ENCODE measurements around the gene ANKLE1. TPM values are rescaled to one million over a fixed set of nuclear protein-coding genes. Genes with fewer than 3 reads are reported as not detected.

The ANKLE1 gene
- total and polyA plus RNA-seq, 2 experiments from 2014 or later = 9.1 to 20.2 TPM

DNA sequence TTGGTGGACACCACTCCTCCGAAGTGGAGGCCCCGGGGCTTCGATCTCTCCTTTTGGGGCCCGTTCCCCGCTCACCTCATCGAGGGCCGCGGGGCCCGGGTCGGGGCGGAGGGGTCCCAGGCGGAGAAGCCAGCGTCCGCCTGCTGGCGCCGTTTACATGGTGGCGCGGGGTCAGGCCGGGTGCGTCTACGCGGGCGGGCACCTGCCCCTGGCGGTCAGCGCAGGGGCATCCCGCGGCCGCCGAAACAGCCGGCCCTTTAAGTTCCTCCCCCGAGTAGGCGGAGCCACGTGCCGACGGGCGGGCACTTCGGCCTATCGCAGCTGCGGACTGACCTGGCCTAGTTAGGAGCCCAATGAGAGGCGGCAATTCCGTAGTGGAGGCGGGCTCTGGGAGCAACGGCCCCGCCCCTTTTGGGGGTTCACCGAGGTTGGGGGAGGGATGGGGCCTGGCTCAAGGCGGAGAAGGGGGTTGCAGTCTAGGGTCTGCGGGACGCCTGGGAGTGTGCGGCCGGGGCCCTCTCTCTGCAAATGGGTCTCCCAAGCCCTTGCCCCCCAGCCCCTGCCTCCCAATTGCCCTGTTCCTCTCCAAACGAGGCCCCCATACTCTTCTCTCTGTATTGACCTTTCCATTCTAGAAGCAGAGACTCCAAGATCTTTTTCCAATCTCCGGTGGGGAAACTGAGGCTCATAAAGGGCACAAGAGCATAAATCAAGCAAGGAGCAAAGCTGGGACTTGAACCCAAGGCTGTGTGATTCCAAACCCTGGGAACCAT is 21.7 kb downstream of the ANKLE1 start, which contains the start of gene ABHD8:
Gene ABHD8, minus strand, starts transcription at position 259 of the 773 bp plus-strand sequence. CDS start 1,809 bp downstream, outside the sequence.
- no peaks in the 10 kb centered on the region for H3K36me3 ChIP-seq (ENCODE audit: insufficient read depth)
- DNase-seq (ENCODE audit: low spot score) (peak; percentile 99), ATAC-seq (peak; percentile 77)
- no peak within 1 kb of the TSS for H2AFZ ChIP-seq
- Mint-ChIP-seq H3K4me3 (peak within 1 kb of the TSS; percentile 70), H3K27ac (peak within 1 kb of the TSS; percentile 51; the same call in 1 of the 2 replicates), H3K4me1 (peaks cover 36% of the 10 kb centered on the region), H3K36me3 (ENCODE audit: low read depth) (peaks cover 14% of the 10 kb centered on the region), H3K9me3 (peaks cover 3% of the 10 kb centered on the region; the same call in 2 of the 3 replicates), H3K27me3 (ENCODE audit: insufficient read depth, low read depth, poor library complexity) (peaks cover 23% of the 10 kb centered on the region)
- H3K4me1 ChIP-seq (ENCODE audit: insufficient read depth) = peaks cover 37% of the 10 kb centered on the region
- H3K79me2 ChIP-seq (replicated peaks; ENCODE audit: insufficient read depth) = peaks cover 11% of the 10 kb centered on the region
- peaks cover 3% of the 10 kb centered on the region; the same call in 1 of the 2 replicates for H4K20me1 ChIP-seq (replicated peaks; ENCODE audit: insufficient read depth)
- H3F3A ChIP-seq (replicated peaks; ENCODE audit: low read depth) = peaks cover 37% of the 10 kb centered on the region
- peak within 1 kb of the TSS; percentile 80 for H3K4me2 ChIP-seq
- H3K9me2 ChIP-seq (ENCODE audit: insufficient read depth) = no peaks in the 10 kb centered on the region
- peak within 1 kb of the TSS; percentile 74 for H3K4me3 ChIP-seq
- peak within 1 kb of the TSS; percentile 67; the same call in 1 of the 2 replicates for H3K27ac ChIP-seq (ENCODE audit: low read depth)
- no peak for TF ChIP-seq ZNF331 (CRISPR knock-in tag; IDR thresholded peaks at IDR 0.05; ENCODE audit: low read depth)
- TF ChIP-seq, protein P1, sequence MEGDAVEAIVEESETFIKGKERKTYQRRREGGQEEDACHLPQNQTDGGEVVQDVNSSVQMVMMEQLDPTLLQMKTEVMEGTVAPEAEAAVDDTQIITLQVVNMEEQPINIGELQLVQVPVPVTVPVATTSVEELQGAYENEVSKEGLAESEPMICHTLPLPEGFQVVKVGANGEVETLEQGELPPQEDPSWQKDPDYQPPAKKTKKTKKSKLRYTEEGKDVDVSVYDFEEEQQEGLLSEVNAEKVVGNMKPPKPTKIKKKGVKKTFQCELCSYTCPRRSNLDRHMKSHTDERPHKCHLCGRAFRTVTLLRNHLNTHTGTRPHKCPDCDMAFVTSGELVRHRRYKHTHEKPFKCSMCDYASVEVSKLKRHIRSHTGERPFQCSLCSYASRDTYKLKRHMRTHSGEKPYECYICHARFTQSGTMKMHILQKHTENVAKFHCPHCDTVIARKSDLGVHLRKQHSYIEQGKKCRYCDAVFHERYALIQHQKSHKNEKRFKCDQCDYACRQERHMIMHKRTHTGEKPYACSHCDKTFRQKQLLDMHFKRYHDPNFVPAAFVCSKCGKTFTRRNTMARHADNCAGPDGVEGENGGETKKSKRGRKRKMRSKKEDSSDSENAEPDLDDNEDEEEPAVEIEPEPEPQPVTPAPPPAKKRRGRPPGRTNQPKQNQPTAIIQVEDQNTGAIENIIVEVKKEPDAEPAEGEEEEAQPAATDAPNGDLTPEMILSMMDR (conservative IDR thresholded peaks at IDR 0.05; ENCODE audit: low read depth in 2 of 2) = peak; percentile 34 to 40
- TF ChIP-seq, protein P2, sequence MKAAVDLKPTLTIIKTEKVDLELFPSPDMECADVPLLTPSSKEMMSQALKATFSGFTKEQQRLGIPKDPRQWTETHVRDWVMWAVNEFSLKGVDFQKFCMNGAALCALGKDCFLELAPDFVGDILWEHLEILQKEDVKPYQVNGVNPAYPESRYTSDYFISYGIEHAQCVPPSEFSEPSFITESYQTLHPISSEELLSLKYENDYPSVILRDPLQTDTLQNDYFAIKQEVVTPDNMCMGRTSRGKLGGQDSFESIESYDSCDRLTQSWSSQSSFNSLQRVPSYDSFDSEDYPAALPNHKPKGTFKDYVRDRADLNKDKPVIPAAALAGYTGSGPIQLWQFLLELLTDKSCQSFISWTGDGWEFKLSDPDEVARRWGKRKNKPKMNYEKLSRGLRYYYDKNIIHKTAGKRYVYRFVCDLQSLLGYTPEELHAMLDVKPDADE (IDR thresholded peaks at IDR 0.05) = no peak
- TF ChIP-seq, protein P3, sequence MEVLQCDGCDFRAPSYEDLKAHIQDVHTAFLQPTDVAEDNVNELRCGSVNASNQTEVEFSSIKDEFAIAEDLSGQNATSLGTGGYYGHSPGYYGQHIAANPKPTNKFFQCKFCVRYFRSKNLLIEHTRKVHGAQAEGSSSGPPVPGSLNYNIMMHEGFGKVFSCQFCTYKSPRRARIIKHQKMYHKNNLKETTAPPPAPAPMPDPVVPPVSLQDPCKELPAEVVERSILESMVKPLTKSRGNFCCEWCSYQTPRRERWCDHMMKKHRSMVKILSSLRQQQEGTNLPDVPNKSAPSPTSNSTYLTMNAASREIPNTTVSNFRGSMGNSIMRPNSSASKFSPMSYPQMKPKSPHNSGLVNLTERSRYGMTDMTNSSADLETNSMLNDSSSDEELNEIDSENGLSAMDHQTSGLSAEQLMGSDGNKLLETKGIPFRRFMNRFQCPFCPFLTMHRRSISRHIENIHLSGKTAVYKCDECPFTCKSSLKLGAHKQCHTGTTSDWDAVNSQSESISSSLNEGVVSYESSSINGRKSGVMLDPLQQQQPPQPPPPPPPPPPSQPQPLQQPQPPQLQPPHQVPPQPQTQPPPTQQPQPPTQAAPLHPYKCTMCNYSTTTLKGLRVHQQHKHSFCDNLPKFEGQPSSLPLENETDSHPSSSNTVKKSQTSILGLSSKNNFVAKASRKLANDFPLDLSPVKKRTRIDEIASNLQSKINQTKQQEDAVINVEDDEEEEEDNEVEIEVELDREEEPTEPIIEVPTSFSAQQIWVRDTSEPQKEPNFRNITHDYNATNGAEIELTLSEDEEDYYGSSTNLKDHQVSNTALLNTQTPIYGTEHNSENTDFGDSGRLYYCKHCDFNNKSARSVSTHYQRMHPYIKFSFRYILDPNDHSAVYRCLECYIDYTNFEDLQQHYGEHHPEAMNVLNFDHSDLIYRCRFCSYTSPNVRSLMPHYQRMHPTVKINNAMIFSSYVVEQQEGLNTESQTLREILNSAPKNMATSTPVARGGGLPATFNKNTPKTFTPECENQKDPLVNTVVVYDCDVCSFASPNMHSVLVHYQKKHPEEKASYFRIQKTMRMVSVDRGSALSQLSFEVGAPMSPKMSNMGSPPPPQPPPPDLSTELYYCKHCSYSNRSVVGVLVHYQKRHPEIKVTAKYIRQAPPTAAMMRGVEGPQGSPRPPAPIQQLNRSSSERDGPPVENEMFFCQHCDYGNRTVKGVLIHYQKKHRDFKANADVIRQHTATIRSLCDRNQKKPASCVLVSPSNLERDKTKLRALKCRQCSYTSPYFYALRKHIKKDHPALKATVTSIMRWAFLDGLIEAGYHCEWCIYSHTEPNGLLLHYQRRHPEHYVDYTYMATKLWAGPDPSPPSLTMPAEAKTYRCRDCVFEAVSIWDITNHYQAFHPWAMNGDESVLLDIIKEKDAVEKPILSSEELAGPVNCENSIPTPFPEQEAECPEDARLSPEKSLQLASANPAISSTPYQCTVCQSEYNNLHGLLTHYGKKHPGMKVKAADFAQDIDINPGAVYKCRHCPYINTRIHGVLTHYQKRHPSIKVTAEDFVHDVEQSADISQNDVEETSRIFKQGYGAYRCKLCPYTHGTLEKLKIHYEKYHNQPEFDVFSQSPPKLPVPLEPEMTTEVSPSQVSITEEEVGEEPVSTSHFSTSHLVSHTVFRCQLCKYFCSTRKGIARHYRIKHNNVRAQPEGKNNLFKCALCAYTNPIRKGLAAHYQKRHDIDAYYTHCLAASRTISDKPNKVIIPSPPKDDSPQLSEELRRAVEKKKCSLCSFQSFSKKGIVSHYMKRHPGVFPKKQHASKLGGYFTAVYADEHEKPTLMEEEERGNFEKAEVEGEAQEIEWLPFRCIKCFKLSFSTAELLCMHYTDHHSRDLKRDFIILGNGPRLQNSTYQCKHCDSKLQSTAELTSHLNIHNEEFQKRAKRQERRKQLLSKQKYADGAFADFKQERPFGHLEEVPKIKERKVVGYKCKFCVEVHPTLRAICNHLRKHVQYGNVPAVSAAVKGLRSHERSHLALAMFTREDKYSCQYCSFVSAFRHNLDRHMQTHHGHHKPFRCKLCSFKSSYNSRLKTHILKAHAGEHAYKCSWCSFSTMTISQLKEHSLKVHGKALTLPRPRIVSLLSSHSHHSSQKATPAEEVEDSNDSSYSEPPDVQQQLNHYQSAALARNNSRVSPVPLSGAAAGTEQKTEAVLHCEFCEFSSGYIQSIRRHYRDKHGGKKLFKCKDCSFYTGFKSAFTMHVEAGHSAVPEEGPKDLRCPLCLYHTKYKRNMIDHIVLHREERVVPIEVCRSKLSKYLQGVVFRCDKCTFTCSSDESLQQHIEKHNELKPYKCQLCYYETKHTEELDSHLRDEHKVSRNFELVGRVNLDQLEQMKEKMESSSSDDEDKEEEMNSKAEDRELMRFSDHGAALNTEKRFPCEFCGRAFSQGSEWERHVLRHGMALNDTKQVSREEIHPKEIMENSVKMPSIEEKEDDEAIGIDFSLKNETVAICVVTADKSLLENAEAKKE (CRISPR knock-in tag; IDR thresholded peaks at IDR 0.05) = no peak
- no peak for TF ChIP-seq JUNB (IDR thresholded peaks at IDR 0.05; ENCODE audit: unreplicated experiment)
- peak; percentile 75 for TF ChIP-seq CREB1 (CRISPR knock-in tag; IDR thresholded peaks at IDR 0.05; ENCODE audit: low read depth)
- TF ChIP-seq EZH2phosphoT487 (IDR thresholded peaks at IDR 0.05; ENCODE audit: unreplicated experiment) = no peak
- TF ChIP-seq ZNF114 (CRISPR knock-in tag; IDR thresholded peaks at IDR 0.05) = no peak
- TF ChIP-seq EZH2 (IDR thresholded peaks at IDR 0.05; ENCODE audit: low read depth, unreplicated experiment) = no peak
- TF ChIP-seq STAT1 (IDR thresholded peaks at IDR 0.05; ENCODE audit: unreplicated experiment) = no peak
- no peak for TF ChIP-seq NANOG (IDR thresholded peaks at IDR 0.05; ENCODE audit: borderline replicate concordance)
- TF ChIP-seq POLR2AphosphoS5 (IDR thresholded peaks at IDR 0.05; ENCODE audit: low read depth) = peak; percentile 79
- TF ChIP-seq, protein P4, sequence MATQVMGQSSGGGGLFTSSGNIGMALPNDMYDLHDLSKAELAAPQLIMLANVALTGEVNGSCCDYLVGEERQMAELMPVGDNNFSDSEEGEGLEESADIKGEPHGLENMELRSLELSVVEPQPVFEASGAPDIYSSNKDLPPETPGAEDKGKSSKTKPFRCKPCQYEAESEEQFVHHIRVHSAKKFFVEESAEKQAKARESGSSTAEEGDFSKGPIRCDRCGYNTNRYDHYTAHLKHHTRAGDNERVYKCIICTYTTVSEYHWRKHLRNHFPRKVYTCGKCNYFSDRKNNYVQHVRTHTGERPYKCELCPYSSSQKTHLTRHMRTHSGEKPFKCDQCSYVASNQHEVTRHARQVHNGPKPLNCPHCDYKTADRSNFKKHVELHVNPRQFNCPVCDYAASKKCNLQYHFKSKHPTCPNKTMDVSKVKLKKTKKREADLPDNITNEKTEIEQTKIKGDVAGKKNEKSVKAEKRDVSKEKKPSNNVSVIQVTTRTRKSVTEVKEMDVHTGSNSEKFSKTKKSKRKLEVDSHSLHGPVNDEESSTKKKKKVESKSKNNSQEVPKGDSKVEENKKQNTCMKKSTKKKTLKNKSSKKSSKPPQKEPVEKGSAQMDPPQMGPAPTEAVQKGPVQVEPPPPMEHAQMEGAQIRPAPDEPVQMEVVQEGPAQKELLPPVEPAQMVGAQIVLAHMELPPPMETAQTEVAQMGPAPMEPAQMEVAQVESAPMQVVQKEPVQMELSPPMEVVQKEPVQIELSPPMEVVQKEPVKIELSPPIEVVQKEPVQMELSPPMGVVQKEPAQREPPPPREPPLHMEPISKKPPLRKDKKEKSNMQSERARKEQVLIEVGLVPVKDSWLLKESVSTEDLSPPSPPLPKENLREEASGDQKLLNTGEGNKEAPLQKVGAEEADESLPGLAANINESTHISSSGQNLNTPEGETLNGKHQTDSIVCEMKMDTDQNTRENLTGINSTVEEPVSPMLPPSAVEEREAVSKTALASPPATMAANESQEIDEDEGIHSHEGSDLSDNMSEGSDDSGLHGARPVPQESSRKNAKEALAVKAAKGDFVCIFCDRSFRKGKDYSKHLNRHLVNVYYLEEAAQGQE (IDR thresholded peaks at IDR 0.05; ENCODE audit: unreplicated experiment) = no peak
- no peaks in the 10 kb centered on the region for H3K27me3 ChIP-seq (ENCODE audit: insufficient read depth)

Measured in GM23338 (cell line).